Measurements from ENCODE around the gene ADA.
"Not testable (repeated sequence)": the region's sequence is repeated elsewhere in the genome, so short reads cannot be mapped to it uniquely, and the experiment has no call there.

ADA gene

DNA sequence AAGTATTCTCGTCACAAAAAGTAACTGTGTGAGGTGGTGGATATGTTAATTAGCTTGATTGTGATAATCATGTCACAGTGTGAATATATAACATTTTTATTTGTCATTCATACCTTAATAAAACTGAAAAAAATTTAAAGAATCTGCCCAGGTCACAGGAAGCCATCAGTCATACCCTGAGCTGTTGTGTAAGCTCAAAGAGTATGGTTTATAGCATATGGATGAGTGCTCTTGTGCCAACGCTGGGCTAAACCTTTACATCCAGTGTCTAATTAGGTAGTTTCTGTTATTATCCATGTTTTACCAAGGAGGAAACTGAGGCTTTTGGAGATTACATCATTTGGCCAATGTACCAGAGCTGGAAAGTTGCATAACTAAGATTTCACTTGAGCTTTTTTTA lies 57.7 kb downstream of the ADA start:
- no peaks in the 10 kb centered on the region for H3K9me3 Mint-ChIP-seq
- no peaks in the 10 kb centered on the region for H3K27me3 Mint-ChIP-seq

GRCh38 chr20:44592366-44592765 lies 59.1 kb downstream of the ADA start:
- DNase-seq (no peak), ATAC-seq (no peak)
- Mint-ChIP-seq H3K4me1 (peaks cover 7% of the 10 kb centered on the region), H3K27me3 (no peaks in the 10 kb centered on the region), H3K9me3 (no peaks in the 10 kb centered on the region), H3K4me3 (no peak overlapping the region), H3K27ac (no peak overlapping the region)

More for the DNA sequence above, 57.7 kb downstream of the ADA start:
- Mint-ChIP-seq H3K4me3 (no peak overlapping the region), H3K4me1 (peaks cover 16% of the 10 kb centered on the region), H3K27ac (no peak overlapping the region)
- no peak for DNase-seq
- ATAC-seq, result no peak

DNA sequence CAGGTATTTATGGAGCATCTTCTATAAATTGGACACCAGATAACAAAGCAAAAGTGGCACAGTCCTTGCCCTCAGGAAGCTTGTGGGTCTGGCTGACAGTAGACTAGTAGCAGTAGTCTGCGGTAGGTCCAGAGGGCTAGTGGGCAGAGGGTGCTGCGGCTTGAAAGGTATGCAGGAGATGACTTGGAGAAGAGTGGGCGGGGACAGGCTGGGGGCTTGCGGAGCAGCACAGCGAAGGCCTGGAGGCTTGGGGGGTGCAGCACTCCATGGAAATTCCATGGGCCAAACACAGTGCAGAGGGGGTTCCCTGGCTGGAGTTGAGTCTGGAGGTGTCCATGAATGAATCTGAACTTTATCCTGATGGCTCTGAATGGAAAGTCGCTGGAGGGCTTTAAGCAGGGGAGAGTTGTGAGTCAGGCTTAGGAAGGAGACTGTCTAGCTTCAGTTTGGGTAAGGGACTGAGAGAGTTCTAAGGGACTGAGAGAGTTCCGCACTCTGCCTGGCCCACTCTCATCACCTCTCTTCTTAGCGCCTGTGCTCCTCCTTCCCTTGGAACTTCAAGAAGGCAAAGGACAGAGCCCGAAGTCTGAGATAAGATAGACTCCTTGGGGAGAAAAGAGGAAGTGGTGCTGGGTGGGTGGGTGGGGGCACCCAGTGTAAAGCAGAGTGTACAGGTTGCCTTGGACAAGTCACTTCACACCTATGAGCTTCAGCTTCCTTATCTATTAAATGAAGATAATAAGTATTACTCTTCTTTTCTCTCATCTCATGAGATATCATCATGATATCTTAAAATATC lies 60.3 kb downstream of the ADA start:
- no peak for ATAC-seq
- no peaks in the 10 kb centered on the region for H3K27me3 Mint-ChIP-seq
- peak overlapping the region in 1 of 2 donors; percentile 75 for H3K27ac Mint-ChIP-seq
- no peak for DNase-seq
- H3K4me1 Mint-ChIP-seq, result peaks cover 7% of the 10 kb centered on the region
- no peaks in the 10 kb centered on the region for H3K9me3 Mint-ChIP-seq
- no peak overlapping the region for H3K4me3 Mint-ChIP-seq

- no peak overlapping the region for H3K27ac Mint-ChIP-seq
- no peak for ATAC-seq
Measured at GRCh38 chr20:44589537-44589936, 62.0 kb downstream of the ADA start.

DNA sequence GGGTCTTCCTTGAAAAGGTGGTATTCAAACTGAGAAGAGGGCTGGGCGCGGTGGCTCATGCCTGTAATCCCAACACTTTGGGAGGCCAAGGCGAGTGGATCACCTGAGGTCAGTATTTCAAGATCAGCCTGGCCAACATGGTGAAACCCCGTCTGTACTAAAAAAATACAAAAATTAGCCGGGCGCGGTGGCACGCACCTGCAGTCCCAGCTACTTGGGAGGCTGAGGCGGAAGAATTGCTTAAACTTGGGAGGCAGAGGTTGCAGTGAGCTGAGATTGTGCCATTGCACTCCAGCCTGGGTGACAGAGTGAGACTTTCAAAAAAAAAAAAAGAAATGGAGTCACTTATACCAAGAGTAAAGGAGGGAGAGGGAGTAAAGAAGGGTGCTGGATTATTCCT lies 63.2 kb downstream of the ADA start:
- not testable (repeated sequence) for H3K27ac Mint-ChIP-seq, ATAC-seq, H3K9me3 Mint-ChIP-seq, H3K27me3 Mint-ChIP-seq, H3K4me3 Mint-ChIP-seq, H3K4me1 Mint-ChIP-seq, DNase-seq

More at GRCh38 chr20:44589537-44589936, 62.0 kb downstream of the ADA start:
- no peak for DNase-seq
- H3K27me3 Mint-ChIP-seq, result no peaks in the 10 kb centered on the region
- no peaks in the 10 kb centered on the region for H3K9me3 Mint-ChIP-seq
- peaks cover 9% of the 10 kb centered on the region for H3K4me1 Mint-ChIP-seq
- no peak overlapping the region for H3K4me3 Mint-ChIP-seq

- no peaks in the 10 kb centered on the region for H3K9me3 Mint-ChIP-seq
- no peak for ATAC-seq
- peaks cover 6% of the 10 kb centered on the region for H3K4me1 Mint-ChIP-seq
- DNase-seq, result no peak
- no peaks in the 10 kb centered on the region for H3K27me3 Mint-ChIP-seq
- H3K4me3 Mint-ChIP-seq, result no peak overlapping the region
- peak overlapping the region in 1 of 2 donors; percentile 23 for H3K27ac Mint-ChIP-seq
Measured at GRCh38 chr20:44587035-44587980, 64.2 kb downstream of the ADA start.

DNA sequence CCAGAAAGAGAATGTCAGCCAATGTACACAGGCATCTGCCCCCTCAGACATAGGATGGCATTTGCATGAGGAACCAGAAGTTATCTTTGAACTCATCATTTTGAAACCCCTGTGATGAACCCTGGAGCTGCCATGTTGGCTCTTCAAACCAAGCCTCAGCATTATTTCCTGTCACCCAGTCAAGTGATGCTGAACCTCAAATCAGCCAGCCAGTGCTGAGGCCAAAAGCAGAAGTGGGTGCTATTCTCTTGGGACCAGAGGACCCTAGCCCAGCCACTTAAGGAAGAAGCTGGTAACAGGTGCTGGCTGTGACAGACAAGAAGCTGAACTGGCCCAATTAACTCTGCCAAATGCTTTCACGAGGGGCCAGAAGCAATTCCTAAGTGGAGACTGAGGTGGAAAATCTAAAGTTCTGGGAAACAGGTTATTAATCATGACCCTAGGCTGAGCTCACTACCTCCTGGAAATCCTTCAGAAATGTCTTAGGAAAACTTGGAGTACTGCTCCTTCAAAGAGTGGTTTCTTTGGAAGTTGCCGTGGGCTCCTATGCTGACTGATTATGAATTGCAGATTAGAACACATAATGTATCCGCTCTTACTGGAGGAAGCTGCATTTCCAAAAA lies 65.1 kb downstream of the ADA start:
- peaks cover 6% of the 10 kb centered on the region for H3K4me1 Mint-ChIP-seq
- H3K4me3 Mint-ChIP-seq, result no peak overlapping the region
- no peaks in the 10 kb centered on the region for H3K27me3 Mint-ChIP-seq
- no peak overlapping the region for H3K27ac Mint-ChIP-seq
- no peak for ATAC-seq
- H3K9me3 Mint-ChIP-seq, result no peaks in the 10 kb centered on the region
- no peak for DNase-seq

DNA sequence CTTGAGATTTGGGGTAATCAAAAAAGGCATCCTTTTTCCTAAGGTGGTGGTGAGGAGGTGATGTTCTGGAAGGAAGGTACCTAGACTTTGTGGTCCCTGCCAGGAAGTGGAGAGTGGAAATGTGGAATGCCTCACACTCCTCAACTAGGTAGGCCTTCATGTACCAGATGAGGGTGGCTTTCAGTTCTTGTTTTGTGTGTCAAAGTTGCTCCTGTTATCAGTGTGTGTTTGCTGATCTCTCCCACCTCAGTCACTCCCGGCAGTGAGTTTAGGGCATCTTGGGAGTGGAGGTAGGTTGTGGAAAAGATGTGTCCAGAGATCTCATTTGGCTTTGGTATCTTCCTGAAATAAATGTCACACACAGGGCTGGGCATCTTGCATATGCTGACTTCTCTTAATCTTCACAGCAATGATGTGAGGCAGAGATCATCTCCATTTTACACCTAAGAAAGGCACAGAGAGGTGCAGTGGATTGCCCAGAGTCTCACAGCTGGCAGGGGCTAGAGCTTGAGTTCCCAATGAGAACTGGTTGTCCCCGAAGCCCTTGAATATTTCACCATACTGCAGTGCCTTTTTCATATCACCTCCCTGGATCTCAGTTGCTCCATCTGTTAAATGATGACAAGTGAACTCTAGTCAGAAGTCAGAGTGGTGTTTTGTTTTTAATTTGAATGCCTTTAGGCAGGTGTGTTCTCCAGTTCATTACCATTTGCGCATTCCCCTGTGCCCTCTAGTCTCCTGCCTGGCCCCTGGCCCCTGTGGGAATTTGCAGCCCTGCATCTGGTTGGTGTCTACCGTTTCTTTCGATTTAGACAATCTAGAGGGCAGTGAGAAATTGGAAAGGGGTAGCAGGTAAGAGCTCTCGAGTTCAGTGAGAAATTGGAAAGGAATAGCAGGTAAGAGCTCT lies 66.2 kb downstream of the ADA start:
- no peak overlapping the region for H3K4me3 Mint-ChIP-seq
- H3K9me3 Mint-ChIP-seq, result no peaks in the 10 kb centered on the region
- DNase-seq, result no peak
- no peaks in the 10 kb centered on the region for H3K27me3 Mint-ChIP-seq
- H3K27ac Mint-ChIP-seq, result peak overlapping the region in 1 of 2 donors; percentile 84
- H3K4me1 Mint-ChIP-seq, result peaks cover 6% of the 10 kb centered on the region
- ATAC-seq, result no peak

DNA sequence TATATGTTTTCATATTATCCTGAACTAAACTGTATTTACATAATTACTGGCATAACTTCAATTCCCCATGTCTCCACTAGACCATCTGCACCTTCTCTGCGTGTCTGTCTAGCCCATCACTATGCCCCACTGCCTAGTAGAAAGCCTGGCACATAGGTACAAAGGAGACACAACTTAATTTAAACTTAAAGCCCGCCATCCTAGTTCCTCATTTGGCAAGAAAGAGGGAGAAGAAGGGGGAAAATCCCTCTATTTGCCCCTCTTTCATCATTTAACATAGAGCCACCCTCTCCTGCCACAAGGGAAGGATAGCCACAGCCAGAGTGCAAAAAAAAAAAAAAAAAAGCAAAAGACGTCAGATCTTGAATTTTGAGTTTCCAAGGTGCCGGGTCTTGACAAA lies 67.3 kb downstream of the ADA start:
- Mint-ChIP-seq H3K4me3 (no peak overlapping the region), H3K27me3 (no peaks in the 10 kb centered on the region), H3K4me1 (peaks cover 6% of the 10 kb centered on the region), H3K9me3 (no peaks in the 10 kb centered on the region), H3K27ac (no peak overlapping the region)
- no peak for DNase-seq
- ATAC-seq, result no peak

GRCh38 chr20:44583157-44583556 lies 68.3 kb downstream of the ADA start:
- no peaks in the 10 kb centered on the region for H3K27me3 Mint-ChIP-seq
- H3K9me3 Mint-ChIP-seq, result no peaks in the 10 kb centered on the region
- H3K27ac Mint-ChIP-seq, result no peak overlapping the region
- H3K4me3 Mint-ChIP-seq, result no peak overlapping the region
- peaks cover 6% of the 10 kb centered on the region for H3K4me1 Mint-ChIP-seq
- no peak for ATAC-seq
- DNase-seq, result no peak

GRCh38 chr20:44582311-44583025 lies 69.0 kb downstream of the ADA start, which contains the start of gene PKIG:
TSS of gene PKIG (plus strand) at chr20:44582579. CDS start at chr20:44614557, 31,978 bp downstream.
- Mint-ChIP-seq H3K27ac (peak within 1 kb of the TSS in 1 of 2 donors; percentile 74), H3K4me1 (peaks cover 6% of the 10 kb centered on the region), H3K27me3 (no peaks in the 10 kb centered on the region), H3K4me3 (no peak within 1 kb of the TSS), H3K9me3 (no peaks in the 10 kb centered on the region)
- no peak for DNase-seq
- ATAC-seq, result no peak

DNA sequence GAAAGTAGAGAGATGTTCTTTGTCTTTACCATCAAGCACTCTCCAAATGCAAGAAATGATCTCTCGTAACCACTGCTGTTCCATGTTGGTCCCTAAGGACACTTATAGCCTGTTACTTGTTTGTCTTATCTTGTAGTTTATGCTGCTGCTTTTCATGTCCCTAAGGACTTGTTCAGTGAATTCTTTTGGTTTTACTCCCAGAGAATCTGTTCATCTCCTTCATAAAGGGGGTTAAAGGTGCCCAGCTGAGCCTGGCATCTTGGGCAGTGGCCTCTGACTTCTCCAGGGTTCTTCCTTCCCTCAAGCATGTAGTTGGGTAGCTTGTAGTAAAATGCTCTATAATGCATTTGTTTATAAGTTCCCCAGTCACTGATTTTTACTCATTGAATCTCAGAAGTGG lies 70.0 kb downstream of the ADA start:
- H3K4me1 Mint-ChIP-seq, result peaks cover 14% of the 10 kb centered on the region
- no peaks in the 10 kb centered on the region for H3K27me3 Mint-ChIP-seq
- DNase-seq (no peak), ATAC-seq (no peak)
- H3K9me3 Mint-ChIP-seq, result no peaks in the 10 kb centered on the region
- peak overlapping the region in 1 of 2 donors; percentile 74 for H3K27ac Mint-ChIP-seq
- no peak overlapping the region for H3K4me3 Mint-ChIP-seq

GRCh38 chr20:44580581-44581268 lies 70.8 kb downstream of the ADA start:
- ATAC-seq (no peak), DNase-seq (no peak)
- Mint-ChIP-seq H3K4me1 (peaks cover 18% of the 10 kb centered on the region), H3K4me3 (no peak overlapping the region), H3K27ac (peak overlapping the region in 1 of 2 donors; percentile 60), H3K9me3 (no peaks in the 10 kb centered on the region), H3K27me3 (no peaks in the 10 kb centered on the region)
